Measurements from ENCODE around the gene COA8. TPM values are rescaled to one million over a fixed set of nuclear protein-coding genes. Genes with fewer than 3 reads are reported as not detected.

COA8 gene
- total and polyA plus RNA-seq, 7 donors = 33.9 to 67.3 (median 38.2) TPM

DNA sequence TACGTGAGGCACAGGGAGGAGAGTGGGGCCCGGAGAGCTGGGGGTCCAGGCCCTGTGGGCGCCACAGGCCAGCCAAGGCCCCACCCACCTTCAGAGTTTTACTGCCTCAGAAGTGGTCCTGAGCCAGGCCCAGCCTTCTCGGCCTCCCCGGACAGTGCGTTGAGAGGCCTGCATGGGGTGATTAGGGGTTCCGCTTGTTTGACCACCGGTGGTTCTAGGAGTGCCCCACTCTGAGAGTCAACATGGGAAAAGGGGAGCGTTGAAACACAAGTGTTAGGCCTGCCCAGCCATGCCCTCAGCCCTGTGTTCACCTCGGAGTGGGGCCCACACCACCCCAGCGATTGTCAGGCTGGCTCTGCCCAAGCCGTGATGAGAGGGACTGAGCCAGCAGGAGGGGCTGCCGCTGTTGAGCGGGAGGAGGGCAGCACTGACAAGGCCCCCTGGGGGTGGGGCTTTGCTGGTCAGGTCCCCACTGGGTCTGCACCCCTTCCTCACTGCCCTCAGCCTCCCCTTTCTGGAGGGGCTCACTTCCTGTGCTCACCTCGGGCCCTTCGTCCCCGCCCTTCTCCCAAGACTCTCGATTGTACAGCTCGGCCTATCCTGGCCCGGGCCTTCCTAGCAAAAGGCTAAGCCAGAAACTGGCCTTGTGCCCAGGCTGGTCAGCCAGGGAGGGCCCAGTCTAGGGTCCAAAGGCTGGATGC is 44.9 kb upstream of the COA8 start:
- DNase-seq = peak; percentile 81
- peaks cover 5 to 12% (median 11%) of the 10 kb centered on the region in 4 donors for H3K36me3 ChIP-seq
- 45 to 59% methylated on average over 20 of the region's 20 CpGs for WGBS, 2 donors
- peak overlapping the region; percentile 86 to 98 (median 93) for H3K27ac ChIP-seq
- no peaks in the 10 kb centered on the region for H3K9me3 ChIP-seq
- intact Hi-C loops (cut with DNase I) = loop anchor here (1.0 kb wide), 1 partner anchor 28 kb away; no protein-coding TSS in a partner anchor
- no peaks in the 10 kb centered on the region for H3K27me3 ChIP-seq
- no peak for TF ChIP-seq CTCF (IDR thresholded peaks at IDR 0.05)
- TF ChIP-seq EP300 (IDR thresholded peaks at IDR 0.05) = no peak
- no peak for TF ChIP-seq POLR2AphosphoS5 (IDR thresholded peaks at IDR 0.05)
- TF ChIP-seq POLR2A (IDR thresholded peaks at IDR 0.05) = no peak
- H3K4me1 ChIP-seq = peaks cover 0 to 53% (median 45%) of the 10 kb centered on the region in 4 donors
- H3K4me3 ChIP-seq = no peak overlapping the region

DNA sequence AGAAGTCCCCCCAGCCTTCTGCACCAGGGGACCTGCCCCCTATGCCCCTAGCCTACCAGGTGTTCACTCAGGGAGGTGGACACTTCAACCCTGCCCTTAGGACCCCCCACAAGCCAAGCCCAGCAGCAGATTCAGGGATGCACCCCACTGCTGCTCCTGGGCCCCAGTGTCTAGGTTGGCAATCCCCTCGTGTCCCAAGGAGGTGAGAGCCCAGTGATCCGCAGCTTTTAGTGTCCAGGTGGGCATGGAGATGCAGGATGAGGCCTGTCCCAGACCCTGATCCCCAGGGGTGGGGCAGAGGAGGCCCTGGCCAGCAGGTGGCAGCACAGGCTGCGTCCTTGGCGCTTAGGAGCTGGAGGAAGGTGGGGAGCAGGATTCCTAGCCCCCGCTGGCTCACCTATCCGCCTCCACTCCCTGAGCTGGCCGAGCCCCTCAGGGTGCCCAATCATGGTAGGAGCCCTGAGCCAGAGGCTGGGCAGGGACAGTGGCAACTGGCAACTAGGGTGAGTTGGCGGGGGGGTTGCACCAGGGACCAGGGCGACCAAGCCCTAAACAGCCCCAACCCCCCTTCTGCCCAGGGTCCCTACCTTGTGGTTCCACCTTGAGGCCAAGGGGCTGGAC is 44.2 kb upstream of the COA8 start:
- TF ChIP-seq CTCF (IDR thresholded peaks at IDR 0.05) (peak; percentile 90 to 98 (median 96)), EP300 (IDR thresholded peaks at IDR 0.05) (no peak), POLR2A (IDR thresholded peaks at IDR 0.05) (no peak), POLR2AphosphoS5 (IDR thresholded peaks at IDR 0.05) (peak in 3 of 4 donors; percentile 10 to 72 (median 63))
- 27 to 54% methylated on average over 9 of the region's 9 CpGs for WGBS, 2 donors
- Histone ChIP-seq H3K27ac (peak overlapping the region; percentile 86 to 98 (median 93)), H3K36me3 (peaks cover 5 to 12% (median 11%) of the 10 kb centered on the region in 4 donors), H3K9me3 (no peaks in the 10 kb centered on the region), H3K27me3 (no peaks in the 10 kb centered on the region), H3K4me3 (no peak overlapping the region), H3K4me1 (peaks cover 0 to 53% (median 45%) of the 10 kb centered on the region in 4 donors)
- peak; percentile 92 for DNase-seq
- intact Hi-C loops (cut with DNase I) = loop anchor here (1.0 kb wide), 1 partner anchor 28 kb away; no protein-coding TSS in a partner anchor

- TF ChIP-seq POLR2A (IDR thresholded peaks at IDR 0.05) (no peak), POLR2AphosphoS5 (IDR thresholded peaks at IDR 0.05) (peak in 3 of 4 donors; percentile 6 to 73 (median 15)), CTCF (IDR thresholded peaks at IDR 0.05) (no peak), EP300 (IDR thresholded peaks at IDR 0.05) (no peak)
- peaks cover 0 to 50% (median 45%) of the 10 kb centered on the region in 4 donors for H3K4me1 ChIP-seq
- 47 to 51% methylated on average over 13 of the region's 13 CpGs for WGBS, 2 donors
Measured at GRCh38 chr14:103519043-103519836, 43.5 kb upstream of the COA8 start.

GRCh38 chr14:103519837-103520212 is 42.9 kb upstream of the COA8 start:
- H3K36me3 ChIP-seq = peaks cover 5 to 12% (median 11%) of the 10 kb centered on the region in 4 donors
- no peaks in the 10 kb centered on the region for H3K9me3 ChIP-seq
- peak overlapping the region; percentile 64 to 85 (median 78) for H3K4me3 ChIP-seq
- intact Hi-C loops (cut with DNase I) = no loop called here
- peaks cover 0 to 56% (median 51%) of the 10 kb centered on the region in 4 donors for H3K4me1 ChIP-seq
- H3K27me3 ChIP-seq = no peaks in the 10 kb centered on the region
- DNase-seq = peak; percentile 76
- WGBS, 2 donors = 62 to 78% methylated on average over 22 of the region's 22 CpGs
- H3K27ac ChIP-seq = peak overlapping the region; percentile 86 to 98 (median 93)
- TF ChIP-seq POLR2AphosphoS5 (IDR thresholded peaks at IDR 0.05) = peak in 1 of 4 donors; percentile 32
- no peak for TF ChIP-seq POLR2A (IDR thresholded peaks at IDR 0.05)
- no peak for TF ChIP-seq CTCF (IDR thresholded peaks at IDR 0.05)
- no peak for TF ChIP-seq EP300 (IDR thresholded peaks at IDR 0.05)

More at GRCh38 chr14:103519043-103519836, 43.5 kb upstream of the COA8 start:
- H3K27me3 ChIP-seq = no peaks in the 10 kb centered on the region
- peak; percentile 76 for DNase-seq
- H3K27ac ChIP-seq = peak overlapping the region; percentile 86 to 98 (median 93)
- H3K36me3 ChIP-seq = peaks cover 5 to 12% (median 11%) of the 10 kb centered on the region in 4 donors
- H3K9me3 ChIP-seq = no peaks in the 10 kb centered on the region
- no peak overlapping the region for H3K4me3 ChIP-seq
- intact Hi-C loops (cut with DNase I) = no loop called here

Data from sigmoid colon (tissue), 7 donors.